HEK293 (cell line): ENCODE measurements around the gene PIGQ.

Source experiments
- EGR2 ChIP-seq: fragments of 450-650 bp; formaldehyde crosslinking; IDR thresholded peaks from 2 replicates; pipeline ENCODE4 v1.5.1; 2016; ENCODE audit warnings: low read depth, missing biosample characterization, missing genetic modification characterization
- GLIS1 ChIP-seq: fragments of 450-650 bp; formaldehyde crosslinking; IDR thresholded peaks from 2 replicates; pipeline ENCODE4 v1.5.1; 2016; ENCODE audit warnings: missing biosample characterization, missing genetic modification characterization
- KLF1 ChIP-seq: fragments of 450-650 bp; formaldehyde crosslinking; IDR thresholded peaks from 2 replicates; pipeline ENCODE4 v1.5.1; 2016; ENCODE audit warnings: missing biosample characterization, missing genetic modification characterization
- MZF1 ChIP-seq: fragments of 450-650 bp; formaldehyde crosslinking; IDR thresholded peaks from 2 replicates; pipeline ENCODE4 v1.5.1; 2017; ENCODE audit warnings: missing biosample characterization, missing genetic modification characterization, borderline replicate concordance
- OSR2 ChIP-seq: fragments of 450-650 bp; formaldehyde crosslinking; IDR thresholded peaks from 2 replicates; pipeline ENCODE4 v1.5.1; 2016; ENCODE audit warnings: missing biosample characterization, missing genetic modification characterization
- PRDM10 ChIP-seq: fragments of 450-650 bp; formaldehyde crosslinking; IDR thresholded peaks from 2 replicates; pipeline ENCODE4 v1.5.1; 2016; ENCODE audit warnings: missing biosample characterization, missing genetic modification characterization
- PRDM6 ChIP-seq: fragments of 450-650 bp; formaldehyde crosslinking; IDR thresholded peaks from 2 replicates; pipeline ENCODE4 v1.5.1; 2017; ENCODE audit warnings: missing biosample characterization, missing genetic modification characterization
- SP2 ChIP-seq: fragments of 450-650 bp; formaldehyde crosslinking; IDR thresholded peaks from 2 replicates; pipeline ENCODE4 v1.5.1; 2016; ENCODE audit warnings: missing biosample characterization, missing genetic modification characterization
- ZFHX2 ChIP-seq: fragments of 450-650 bp; formaldehyde crosslinking; conservative IDR thresholded peaks from 2 replicates; pipeline ENCODE4 v1.5.1; 2016; ENCODE audit warnings: missing biosample characterization, missing genetic modification characterization
- ZIC2 ChIP-seq: fragments of 450-650 bp; formaldehyde crosslinking; IDR thresholded peaks from 2 replicates; pipeline ENCODE4 v1.5.1; 2016; ENCODE audit warnings: missing biosample characterization, missing genetic modification characterization
- ZNF18 ChIP-seq: fragments of 450-650 bp; formaldehyde crosslinking; IDR thresholded peaks from 2 replicates; pipeline ENCODE4 v1.5.1; 2016; ENCODE audit warnings: missing biosample characterization, missing genetic modification characterization
- ZNF19 ChIP-seq: fragments of 450-650 bp; formaldehyde crosslinking; IDR thresholded peaks from 2 replicates; pipeline ENCODE4; 2016; ENCODE audit warnings: missing biosample characterization, missing genetic modification characterization, low read depth
- ZNF274 ChIP-seq, 2 experiments: fragments of 200-500 bp in 1 of 2; fragments of 450-650 bp in 1 of 2; sonication (Bioruptor generic) in 1 of 2; formaldehyde crosslinking in 1 of 2; IDR thresholded peaks; 2 replicates each; pipeline versions ENCODE4 v1.5.1 to v1.6.1; 2014 to 2016; ENCODE audit warnings: borderline replicate concordance in 1 of 2, inconsistent platforms in 1 of 2, low read length in 1 of 2, missing biosample characterization in 1 of 2, missing genetic modification characterization in 1 of 2
- ZNF335 ChIP-seq: fragments of 450-650 bp; formaldehyde crosslinking; conservative IDR thresholded peaks from 2 replicates; pipeline ENCODE4 v1.5.1; 2016; ENCODE audit warnings: missing biosample characterization, missing genetic modification characterization
- ZNF416 ChIP-seq: fragments of 450-650 bp; formaldehyde crosslinking; IDR thresholded peaks from 2 replicates; pipeline ENCODE4 v1.5.1; 2016; ENCODE audit warnings: missing biosample characterization, missing genetic modification characterization
- ZNF544 ChIP-seq: fragments of 450-650 bp; formaldehyde crosslinking; IDR thresholded peaks from 2 replicates; pipeline ENCODE4 v1.5.0; 2017; ENCODE audit warnings: missing biosample characterization, missing genetic modification characterization
- ZNF555 ChIP-seq: fragments of 450-650 bp; formaldehyde crosslinking; conservative IDR thresholded peaks from 2 replicates; pipeline ENCODE4 v1.5.1; 2017; ENCODE audit warnings: missing biosample characterization, mild to moderate bottlenecking, missing genetic modification characterization, inconsistent platforms
- ZNF600 ChIP-seq: fragments of 450-650 bp; formaldehyde crosslinking; IDR thresholded peaks from 2 replicates; pipeline ENCODE4 v1.5.1; 2016; ENCODE audit warnings: missing biosample characterization, missing genetic modification characterization
- ZNF670 ChIP-seq: fragments of 450-650 bp; formaldehyde crosslinking; IDR thresholded peaks from 2 replicates; pipeline ENCODE4 v1.5.1; 2016; ENCODE audit warnings: missing biosample characterization, missing genetic modification characterization, low read depth
- ZXDB ChIP-seq: fragments of 450-650 bp; formaldehyde crosslinking; IDR thresholded peaks from 2 replicates; pipeline ENCODE4 v1.5.1; 2016; ENCODE audit warnings: missing biosample characterization, missing genetic modification characterization
- TF ChIP-seq, protein P1 (sequence below): fragments of 450-650 bp; formaldehyde crosslinking; IDR thresholded peaks from 2 replicates; pipeline ENCODE4 v1.5.1; 2016; ENCODE audit warnings: missing biosample characterization, missing genetic modification characterization
- TF ChIP-seq, protein P2 (sequence below): fragments of 450-650 bp; formaldehyde crosslinking; IDR thresholded peaks from 2 replicates; pipeline ENCODE4 v1.5.1; 2016; ENCODE audit warnings: missing biosample characterization, missing genetic modification characterization
- TF ChIP-seq, protein P3 (sequence below): fragments of 450-650 bp; formaldehyde crosslinking; IDR thresholded peaks from 2 replicates; pipeline ENCODE4 v1.5.1; 2016; ENCODE audit warnings: missing biosample characterization, missing genetic modification characterization

PIGQ gene

GRCh38 chr16:565419-566330, 4.1 kb upstream of the PIGQ start (continued):
- TF ChIP-seq ZFHX2 (tag by site-specific recombination): peak; percentile 85
- TF ChIP-seq PRDM6 (tag by site-specific recombination): no peak
- TF ChIP-seq KLF1 (tag by site-specific recombination): peak; percentile 92
- TF ChIP-seq ZNF600 (tag by site-specific recombination): peak; percentile 57
- TF ChIP-seq ZNF555 (tag by site-specific recombination): no peak
- no peak for TF ChIP-seq ZNF416 (tag by site-specific recombination)
- TF ChIP-seq GLIS1 (tag by site-specific recombination): peak; percentile 66
- no peak for TF ChIP-seq ZNF274 (IDR thresholded peaks at IDR 0.05; ENCODE audit: low read length)
- no peak for TF ChIP-seq ZNF274 (tag by site-specific recombination; IDR thresholded peaks at IDR 0.05; ENCODE audit: borderline replicate concordance)
- no peak for TF ChIP-seq ZNF19 (tag by site-specific recombination)
- no peak for TF ChIP-seq MZF1 (tag by site-specific recombination)
- TF ChIP-seq ZNF335: no peak
- peak; percentile 96 for TF ChIP-seq ZIC2 (tag by site-specific recombination)
- TF ChIP-seq EGR2 (tag by site-specific recombination): peak; percentile 82
- TF ChIP-seq, protein P1, sequence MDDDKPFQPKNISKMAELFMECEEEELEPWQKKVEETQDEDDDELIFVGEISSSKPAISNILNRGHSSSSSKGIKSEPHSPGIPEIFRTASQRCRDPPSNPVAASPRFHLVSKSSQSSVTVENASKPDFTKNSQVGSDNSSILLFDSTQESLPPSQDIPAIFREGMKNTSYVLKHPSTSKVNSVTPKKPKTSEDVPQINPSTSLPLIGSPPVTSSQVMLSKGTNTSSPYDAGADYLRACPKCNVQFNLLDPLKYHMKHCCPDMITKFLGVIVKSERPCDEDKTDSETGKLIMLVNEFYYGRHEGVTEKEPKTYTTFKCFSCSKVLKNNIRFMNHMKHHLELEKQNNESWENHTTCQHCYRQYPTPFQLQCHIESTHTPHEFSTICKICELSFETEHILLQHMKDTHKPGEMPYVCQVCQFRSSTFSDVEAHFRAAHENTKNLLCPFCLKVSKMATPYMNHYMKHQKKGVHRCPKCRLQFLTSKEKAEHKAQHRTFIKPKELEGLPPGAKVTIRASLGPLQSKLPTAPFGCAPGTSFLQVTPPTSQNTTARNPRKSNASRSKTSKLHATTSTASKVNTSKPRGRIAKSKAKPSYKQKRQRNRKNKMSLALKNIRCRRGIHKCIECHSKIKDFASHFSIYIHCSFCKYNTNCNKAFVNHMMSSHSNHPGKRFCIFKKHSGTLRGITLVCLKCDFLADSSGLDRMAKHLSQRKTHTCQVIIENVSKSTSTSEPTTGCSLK (tag by site-specific recombination): no peak
- TF ChIP-seq ZNF18 (tag by site-specific recombination): no peak
- 0 out of 2 replicates have a peak, but pooled peaks have one; percentile 12 for TF ChIP-seq SP2 (tag by site-specific recombination)
- TF ChIP-seq ZXDB (tag by site-specific recombination): no peak
- no peak for TF ChIP-seq OSR2
- TF ChIP-seq, protein P2, sequence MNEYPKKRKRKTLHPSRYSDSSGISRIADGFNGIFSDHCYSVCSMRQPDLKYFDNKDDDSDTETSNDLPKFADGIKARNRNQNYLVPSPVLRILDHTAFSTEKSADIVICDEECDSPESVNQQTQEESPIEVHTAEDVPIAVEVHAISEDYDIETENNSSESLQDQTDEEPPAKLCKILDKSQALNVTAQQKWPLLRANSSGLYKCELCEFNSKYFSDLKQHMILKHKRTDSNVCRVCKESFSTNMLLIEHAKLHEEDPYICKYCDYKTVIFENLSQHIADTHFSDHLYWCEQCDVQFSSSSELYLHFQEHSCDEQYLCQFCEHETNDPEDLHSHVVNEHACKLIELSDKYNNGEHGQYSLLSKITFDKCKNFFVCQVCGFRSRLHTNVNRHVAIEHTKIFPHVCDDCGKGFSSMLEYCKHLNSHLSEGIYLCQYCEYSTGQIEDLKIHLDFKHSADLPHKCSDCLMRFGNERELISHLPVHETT (tag by site-specific recombination): no peak
- TF ChIP-seq, protein P3, sequence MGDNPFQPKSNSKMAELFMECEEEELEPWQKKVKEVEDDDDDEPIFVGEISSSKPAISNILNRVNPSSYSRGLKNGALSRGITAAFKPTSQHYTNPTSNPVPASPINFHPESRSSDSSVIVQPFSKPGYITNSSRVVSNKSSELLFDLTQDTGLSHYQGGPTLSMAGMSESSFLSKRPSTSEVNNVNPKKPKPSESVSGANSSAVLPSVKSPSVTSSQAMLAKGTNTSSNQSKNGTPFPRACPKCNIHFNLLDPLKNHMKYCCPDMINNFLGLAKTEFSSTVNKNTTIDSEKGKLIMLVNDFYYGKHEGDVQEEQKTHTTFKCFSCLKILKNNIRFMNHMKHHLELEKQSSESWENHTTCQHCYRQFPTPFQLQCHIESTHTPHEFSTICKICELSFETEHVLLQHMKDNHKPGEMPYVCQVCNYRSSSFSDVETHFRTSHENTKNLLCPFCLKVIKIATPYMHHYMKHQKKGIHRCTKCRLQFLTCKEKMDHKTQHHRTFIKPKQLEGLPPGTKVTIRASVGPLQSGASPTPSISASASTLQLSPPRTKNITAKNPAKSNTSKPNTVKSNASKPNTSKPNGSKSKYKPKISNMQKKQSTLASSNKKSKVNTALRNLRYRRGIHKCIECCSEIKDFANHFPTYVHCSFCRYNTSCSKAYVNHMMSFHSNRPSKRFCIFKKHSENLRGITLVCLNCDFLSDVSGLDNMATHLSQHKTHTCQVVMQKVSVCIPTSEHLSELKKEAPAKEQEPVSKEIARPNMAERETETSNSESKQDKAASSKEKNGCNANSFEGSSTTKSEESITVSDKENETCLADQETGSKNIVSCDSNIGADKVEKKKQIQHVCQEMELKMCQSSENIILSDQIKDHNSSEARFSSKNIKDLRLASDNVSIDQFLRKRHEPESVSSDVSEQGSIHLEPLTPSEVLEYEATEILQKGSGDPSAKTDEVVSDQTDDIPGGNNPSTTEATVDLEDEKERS: no peak
- no peak for TF ChIP-seq ZNF544 (tag by site-specific recombination)
- peak; percentile 16; the same call in 1 of the 2 replicates for TF ChIP-seq PRDM10 (tag by site-specific recombination)
- TF ChIP-seq ZNF670 (tag by site-specific recombination): no peak
